PFSK-1 (cell line): ENCODE data around the gene PARP15.

Source experiments
- TAF1 ChIP-seq: IDR thresholded peaks from 2 replicates; pipeline ENCODE4 v1.6.1; 2012; ENCODE audit warnings: low read length, control low read depth, borderline replicate concordance; ENCODE audit not compliant: insufficient read depth
- TF ChIP-seq, protein P1 (sequence below), 2 experiments: IDR thresholded peaks; 2 replicates each; pipeline versions ENCODE4 v1.6.1 to v1.8.0; 2011 to 2012; ENCODE audit warnings: low read depth in 2 of 2, low read length in 2 of 2, control low read depth in 1 of 2, inconsistent platforms in 1 of 2, mild to moderate bottlenecking in 1 of 2, moderate library complexity in 1 of 2; ENCODE audit not compliant: insufficient read depth in 1 of 2

DNA sequence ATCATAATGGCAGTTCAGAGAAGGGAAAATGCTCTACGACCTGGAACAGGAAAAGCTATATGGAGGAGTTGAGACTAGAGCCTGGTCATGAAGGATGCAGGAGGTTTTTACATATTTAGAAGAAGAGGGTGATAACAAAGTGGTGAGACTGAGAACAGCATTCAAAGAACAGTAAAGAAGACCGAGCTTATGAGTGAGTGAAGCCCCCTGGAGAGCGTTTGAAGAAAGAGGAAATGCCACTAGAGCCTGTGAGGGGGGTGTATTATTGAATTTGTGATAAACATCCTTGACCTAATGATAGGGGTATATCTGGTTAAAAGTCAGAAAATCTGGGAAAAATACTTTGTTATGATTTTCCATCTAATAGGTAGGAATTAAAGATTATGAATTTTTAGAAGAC, 17.5 kb upstream of the PARP15 start:
- TF ChIP-seq, protein P1, sequence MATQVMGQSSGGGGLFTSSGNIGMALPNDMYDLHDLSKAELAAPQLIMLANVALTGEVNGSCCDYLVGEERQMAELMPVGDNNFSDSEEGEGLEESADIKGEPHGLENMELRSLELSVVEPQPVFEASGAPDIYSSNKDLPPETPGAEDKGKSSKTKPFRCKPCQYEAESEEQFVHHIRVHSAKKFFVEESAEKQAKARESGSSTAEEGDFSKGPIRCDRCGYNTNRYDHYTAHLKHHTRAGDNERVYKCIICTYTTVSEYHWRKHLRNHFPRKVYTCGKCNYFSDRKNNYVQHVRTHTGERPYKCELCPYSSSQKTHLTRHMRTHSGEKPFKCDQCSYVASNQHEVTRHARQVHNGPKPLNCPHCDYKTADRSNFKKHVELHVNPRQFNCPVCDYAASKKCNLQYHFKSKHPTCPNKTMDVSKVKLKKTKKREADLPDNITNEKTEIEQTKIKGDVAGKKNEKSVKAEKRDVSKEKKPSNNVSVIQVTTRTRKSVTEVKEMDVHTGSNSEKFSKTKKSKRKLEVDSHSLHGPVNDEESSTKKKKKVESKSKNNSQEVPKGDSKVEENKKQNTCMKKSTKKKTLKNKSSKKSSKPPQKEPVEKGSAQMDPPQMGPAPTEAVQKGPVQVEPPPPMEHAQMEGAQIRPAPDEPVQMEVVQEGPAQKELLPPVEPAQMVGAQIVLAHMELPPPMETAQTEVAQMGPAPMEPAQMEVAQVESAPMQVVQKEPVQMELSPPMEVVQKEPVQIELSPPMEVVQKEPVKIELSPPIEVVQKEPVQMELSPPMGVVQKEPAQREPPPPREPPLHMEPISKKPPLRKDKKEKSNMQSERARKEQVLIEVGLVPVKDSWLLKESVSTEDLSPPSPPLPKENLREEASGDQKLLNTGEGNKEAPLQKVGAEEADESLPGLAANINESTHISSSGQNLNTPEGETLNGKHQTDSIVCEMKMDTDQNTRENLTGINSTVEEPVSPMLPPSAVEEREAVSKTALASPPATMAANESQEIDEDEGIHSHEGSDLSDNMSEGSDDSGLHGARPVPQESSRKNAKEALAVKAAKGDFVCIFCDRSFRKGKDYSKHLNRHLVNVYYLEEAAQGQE (IDR thresholded peaks at IDR 0.05; ENCODE audit: insufficient read depth in 1 of 2, low read depth in 2 of 2, low read length in 2 of 2), result no peak
- TF ChIP-seq TAF1, result no peak
